Fibroblast of skin of right biceps (primary cell): Measurements from ENCODE around the gene SELL.
"Not testable (repeated sequence)": the region's sequence is repeated elsewhere in the genome, so short reads cannot be mapped to it uniquely, and the experiment has no call there.

ENCODE experiments used
- DNase-seq: peaks from one replicate; pipeline ENCODE4 v3.0.0-alpha.2; 2013

Gene SELL

GRCh38 chr1:169701261-169702005 is 10.0 kb downstream of the SELL start:
- no peak for DNase-seq

DNA sequence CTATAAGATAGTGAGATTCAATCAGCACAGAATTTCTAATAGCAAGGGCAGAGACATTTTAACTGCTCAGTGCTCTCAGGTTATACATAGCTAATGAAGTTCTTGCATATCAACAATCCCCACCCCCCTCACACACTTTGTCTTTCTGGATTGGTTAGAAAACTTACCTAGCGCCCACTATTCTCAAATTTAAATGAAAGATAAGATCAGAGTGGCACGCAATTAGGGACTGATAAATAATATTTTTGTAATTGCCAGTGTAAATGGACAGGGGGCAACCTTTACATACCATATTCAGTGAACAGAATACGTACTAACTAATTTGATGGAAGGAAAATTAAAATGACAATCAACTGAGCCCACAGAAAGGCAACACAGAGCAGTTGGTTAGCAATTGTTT is 11.7 kb downstream of the SELL start:
- DNase-seq: no peak

- DNase-seq: no peak
These were observed 12.4 kb downstream of the SELL start for GRCh38 chr1:169698976-169699375.

- no peak for DNase-seq
These were observed 13.7 kb downstream of the SELL start for GRCh38 chr1:169697755-169698154.

DNA sequence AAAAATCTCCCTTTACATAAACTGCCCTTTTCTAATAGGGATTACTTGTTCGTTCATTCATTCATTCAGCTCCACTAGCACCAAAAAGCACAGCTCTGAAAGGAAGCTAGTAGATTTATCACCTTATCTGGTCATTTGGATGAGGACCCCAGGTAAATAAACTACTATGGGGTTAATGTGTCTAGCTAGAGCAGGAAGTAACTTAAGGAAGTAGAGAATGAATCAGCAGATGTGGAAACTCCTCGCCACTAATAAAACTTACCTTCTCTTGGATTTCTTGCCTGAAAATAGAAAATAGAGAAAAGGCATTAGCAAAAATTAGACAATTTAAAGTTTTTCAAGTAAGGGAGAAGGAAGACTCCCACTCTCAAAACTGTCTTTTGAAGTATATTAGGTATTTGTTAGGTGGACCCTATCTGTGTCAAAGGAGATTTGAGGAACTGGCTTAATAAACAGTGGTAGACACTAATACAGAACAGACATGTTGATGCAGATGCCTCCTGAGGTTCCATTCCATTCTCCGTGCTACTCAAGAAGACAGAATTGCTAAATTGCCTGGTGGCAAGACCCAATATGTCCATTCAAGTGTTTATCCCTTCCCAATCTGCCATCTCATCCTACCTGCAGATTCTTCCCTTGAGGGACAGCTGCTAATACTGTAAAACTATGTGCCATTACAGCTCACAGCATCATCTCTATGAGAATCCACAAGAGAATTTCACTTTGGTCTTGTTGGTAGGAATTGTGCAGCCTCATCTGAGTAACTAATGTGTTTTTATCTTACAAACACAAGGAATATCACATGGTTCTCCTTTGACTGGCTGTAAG is 14.9 kb downstream of the SELL start:
- DNase-seq: no peak

DNA sequence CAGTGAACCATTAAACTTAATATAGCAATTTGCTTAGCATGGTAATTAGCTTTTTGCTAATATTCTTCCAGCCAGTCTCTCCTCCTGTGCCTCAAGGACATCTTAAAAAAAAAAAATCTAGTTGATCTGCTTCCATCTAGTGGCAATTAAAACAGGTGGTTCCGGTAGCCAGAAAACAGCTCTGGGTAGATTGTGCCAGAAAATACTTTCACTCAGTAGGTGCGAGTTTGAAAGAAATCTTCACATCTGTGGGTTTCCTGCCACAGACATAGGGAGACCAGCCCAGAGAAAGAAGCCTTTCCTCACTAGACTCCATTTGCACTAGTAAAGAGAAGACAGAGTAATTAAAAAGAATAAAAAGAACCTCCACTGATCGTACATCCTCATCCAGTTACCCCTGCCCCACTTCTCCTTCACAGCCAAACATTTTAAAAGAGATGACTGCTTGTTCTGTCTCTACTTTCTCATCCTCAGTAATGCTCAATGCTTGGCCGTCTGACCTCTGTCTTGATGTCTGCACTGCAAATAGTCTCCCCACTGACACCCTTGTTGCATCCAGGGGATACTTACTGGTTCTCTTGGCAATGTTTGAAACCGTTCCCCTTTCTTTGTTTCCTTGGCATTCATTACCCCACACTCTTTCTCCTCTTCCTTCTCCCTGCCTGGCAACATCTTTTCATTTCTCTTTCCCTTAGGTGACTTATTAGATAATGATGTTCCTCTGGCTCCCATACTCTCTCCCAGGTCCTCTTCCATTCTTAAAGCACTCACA is 16.9 kb downstream of the SELL start:
- DNase-seq: no peak

DNA sequence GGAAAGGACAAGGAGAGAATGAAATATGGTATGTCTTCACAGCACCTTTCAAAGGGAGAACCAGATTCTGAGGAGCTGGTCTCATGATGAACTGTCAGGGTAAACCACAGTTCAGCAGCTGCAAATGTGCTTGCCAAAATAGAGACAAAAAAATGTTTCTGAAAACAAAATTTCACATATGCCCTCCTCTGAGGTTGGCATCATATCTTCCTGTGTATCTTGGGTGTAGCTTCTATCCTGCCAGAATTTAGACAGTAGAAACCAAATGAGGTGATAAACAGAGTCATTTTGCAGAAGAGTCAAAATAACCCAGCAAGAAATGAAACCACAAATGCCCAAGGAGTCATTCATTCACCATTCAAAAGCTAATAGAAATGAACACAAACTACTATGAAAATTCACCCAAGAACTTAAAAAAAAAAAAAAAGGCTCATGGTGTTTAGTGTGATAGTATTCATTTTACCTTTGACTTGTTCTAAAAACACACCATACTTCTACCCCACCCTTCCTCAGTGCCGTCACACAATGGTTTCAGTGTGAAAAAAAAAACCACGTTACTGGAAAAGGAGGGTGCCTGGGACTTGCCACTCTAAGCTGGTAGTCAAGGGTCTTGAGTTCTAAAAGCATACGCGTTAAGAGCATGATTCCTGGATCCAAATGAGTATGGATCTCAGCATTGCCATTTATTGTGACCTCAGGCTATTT is 18.5 kb downstream of the SELL start:
- DNase-seq: no peak

DNA sequence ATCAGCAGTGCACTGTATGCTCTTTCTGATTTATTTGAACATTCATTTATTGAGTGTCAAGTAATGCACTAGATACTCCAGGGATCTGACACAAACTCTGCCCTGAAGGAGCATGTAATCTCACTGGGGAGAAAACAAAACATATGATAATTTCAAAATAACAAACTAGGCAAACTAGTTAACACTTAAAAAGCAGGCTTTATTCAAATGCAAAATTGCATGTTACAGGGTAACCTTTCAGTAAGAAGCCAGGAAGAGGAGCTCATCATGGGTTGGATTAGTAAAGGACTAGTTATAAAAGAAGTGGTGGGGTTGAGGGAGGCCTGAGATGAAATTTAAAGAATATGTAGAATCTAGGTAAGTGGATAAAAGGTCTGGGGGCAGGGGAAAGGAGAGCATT is 20.9 kb downstream of the SELL start:
- no peak for DNase-seq

DNA sequence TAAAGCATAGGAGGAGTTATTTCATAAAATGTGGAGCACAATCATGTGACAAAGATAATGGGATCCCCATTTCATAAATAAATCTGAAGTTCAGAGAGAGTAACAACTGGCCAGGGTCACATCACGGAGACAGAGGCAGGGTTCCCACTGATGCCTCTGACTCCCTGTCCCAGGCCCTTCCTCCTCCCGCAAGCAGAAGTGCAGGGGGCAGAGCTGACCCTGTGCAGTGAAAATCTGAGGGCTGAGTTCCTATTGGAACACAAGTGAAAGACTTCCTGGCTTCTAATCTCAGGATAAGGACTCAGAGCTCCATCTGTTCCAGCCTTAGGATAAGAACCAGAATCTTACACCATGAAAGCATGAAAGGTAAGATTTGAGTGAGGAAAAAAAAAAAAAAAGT is 22.0 kb downstream of the SELL start:
- no peak for DNase-seq

GRCh38 chr1:169688377-169688776 is 23.0 kb downstream of the SELL start:
- DNase-seq: not testable (repeated sequence)

- DNase-seq: no peak
These were observed 27.8 kb downstream of the SELL start for GRCh38 chr1:169683661-169684060.

DNA sequence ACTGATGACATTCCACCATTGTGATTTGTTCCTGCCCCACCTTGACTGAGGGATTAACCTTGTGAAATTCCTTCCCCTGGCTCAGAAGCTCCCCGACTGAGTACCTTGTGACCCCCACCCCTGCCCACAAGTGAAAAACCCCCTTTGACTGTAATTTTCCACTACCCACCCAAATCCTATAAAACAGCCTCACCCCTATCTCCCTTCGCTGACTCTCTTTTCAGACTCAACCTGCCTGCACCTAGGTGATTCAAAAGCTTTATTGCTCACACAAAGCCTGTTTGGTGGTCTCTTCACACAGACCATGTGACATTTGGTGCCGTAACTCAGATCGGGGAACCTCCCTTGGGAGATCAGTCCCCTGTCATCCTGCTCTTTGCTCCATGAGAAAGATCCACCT is 28.3 kb downstream of the SELL start:
- not testable (repeated sequence) for DNase-seq

GRCh38 chr1:169682071-169682470 is 29.3 kb downstream of the SELL start:
- DNase-seq: no peak

GRCh38 chr1:169681140-169681539 is 30.3 kb downstream of the SELL start:
- DNase-seq: no peak

DNA sequence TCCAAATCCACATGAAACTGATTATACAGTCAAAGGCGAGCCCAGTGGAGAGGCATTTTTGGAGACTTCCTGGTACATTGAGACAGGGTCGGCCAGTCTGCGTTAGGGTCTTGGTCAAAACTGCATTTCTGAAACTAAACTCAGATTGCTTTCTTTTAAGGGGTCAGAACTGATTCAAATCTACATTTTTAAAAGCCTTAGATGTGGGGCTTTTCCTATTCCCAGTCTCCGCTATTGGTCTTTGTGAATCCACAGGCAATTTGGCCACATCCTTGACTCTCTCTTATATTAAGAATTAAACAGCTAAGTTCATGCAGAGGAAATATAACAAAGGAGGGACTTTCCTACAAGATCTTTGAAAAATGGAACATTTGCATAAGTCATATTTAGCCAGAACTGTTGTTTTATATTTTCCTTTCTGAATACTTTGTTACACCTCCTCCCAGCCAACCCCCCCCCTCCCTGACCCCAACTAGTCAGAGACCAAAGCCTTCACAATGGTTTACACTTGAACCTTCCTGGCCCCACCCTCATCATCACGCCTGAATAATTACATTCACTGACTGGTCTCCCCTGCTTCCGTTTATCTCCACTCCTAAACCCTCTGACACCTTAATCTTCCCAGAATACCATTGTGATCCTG is 30.9 kb downstream of the SELL start:
- no peak for DNase-seq

DNA sequence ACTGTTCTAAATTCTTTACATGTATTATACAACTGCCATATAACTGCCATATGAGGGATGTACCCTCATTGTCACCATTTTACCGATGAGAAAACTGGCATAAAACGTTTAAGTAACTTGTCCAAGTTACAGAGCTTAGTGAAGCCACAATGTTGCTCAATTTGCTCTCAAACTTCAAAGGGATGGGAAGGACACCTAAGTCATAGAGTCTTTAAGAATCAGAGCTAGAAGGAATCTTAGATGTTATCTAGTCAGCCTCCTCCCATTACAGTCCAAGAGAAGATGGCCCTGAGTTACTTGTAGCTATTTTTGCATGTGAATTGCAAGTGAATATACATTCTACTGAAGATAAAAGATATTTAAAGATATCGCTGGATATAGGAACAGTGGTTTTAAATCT is 31.7 kb downstream of the SELL start:
- DNase-seq: no peak

GRCh38 chr1:169676001-169676400 is 35.4 kb downstream of the SELL start:
- peak; percentile 2 for DNase-seq

GRCh38 chr1:169670836-169671235 is 40.6 kb downstream of the SELL start:
- DNase-seq: no peak

GRCh38 chr1:169670244-169670643 is 41.2 kb downstream of the SELL start:
- not testable (repeated sequence) for DNase-seq

GRCh38 chr1:169667699-169668596 is 43.5 kb downstream of the SELL start:
- not testable (repeated sequence) for DNase-seq

- not testable (repeated sequence) for DNase-seq
These were observed 44.2 kb downstream of the SELL start for GRCh38 chr1:169667227-169667639.
